ENCODE results near the gene C1R.

Gene C1R

GRCh38 chr12:7127916-7128626 is 35.8 kb upstream of the C1R start:
- Histone ChIP-seq H3K4me1 (ENCODE audit: insufficient read depth, poor library complexity, severe bottlenecking) (no peaks in the 10 kb centered on the region), H3K36me3 (ENCODE audit: low read depth) (no peaks in the 10 kb centered on the region), H3K27ac (ENCODE audit: poor library complexity, severe bottlenecking) (no peak overlapping the region), H3K9me3 (ENCODE audit: severe bottlenecking) (no peaks in the 10 kb centered on the region), H3K4me3 (ENCODE audit: severe bottlenecking) (no peak overlapping the region), H3K27me3 (ENCODE audit: insufficient read depth, poor library complexity, severe bottlenecking) (no peaks in the 10 kb centered on the region)
- ATAC-seq (ENCODE audit: low read depth) (no peak), DNase-seq (ENCODE audit: low spot score) (no peak)
- no peak for TF ChIP-seq CTCF (IDR thresholded peaks at IDR 0.05; ENCODE audit: poor library complexity, severe bottlenecking)

- no peak overlapping the region for H3K4me3 ChIP-seq (ENCODE audit: severe bottlenecking)
- DNase-seq (ENCODE audit: low spot score) (no peak), ATAC-seq (ENCODE audit: low read depth) (no peak)
- H3K4me1 ChIP-seq (ENCODE audit: insufficient read depth, poor library complexity, severe bottlenecking): no peaks in the 10 kb centered on the region
- no peak for TF ChIP-seq CTCF (IDR thresholded peaks at IDR 0.05; ENCODE audit: poor library complexity, severe bottlenecking)
- no peaks in the 10 kb centered on the region for H3K36me3 ChIP-seq (ENCODE audit: low read depth)
- H3K27ac ChIP-seq (ENCODE audit: poor library complexity, severe bottlenecking): no peak overlapping the region
- H3K27me3 ChIP-seq (ENCODE audit: insufficient read depth, poor library complexity, severe bottlenecking): no peaks in the 10 kb centered on the region
- H3K9me3 ChIP-seq (ENCODE audit: severe bottlenecking): no peaks in the 10 kb centered on the region
Observed at GRCh38 chr12:7125632-7126227, 33.5 kb upstream of the C1R start.

- Histone ChIP-seq H3K4me3 (ENCODE audit: severe bottlenecking) (no peak overlapping the region), H3K27ac (ENCODE audit: poor library complexity, severe bottlenecking) (no peak overlapping the region), H3K27me3 (ENCODE audit: insufficient read depth, poor library complexity, severe bottlenecking) (no peaks in the 10 kb centered on the region), H3K4me1 (ENCODE audit: insufficient read depth, poor library complexity, severe bottlenecking) (no peaks in the 10 kb centered on the region), H3K36me3 (ENCODE audit: low read depth) (no peaks in the 10 kb centered on the region), H3K9me3 (ENCODE audit: severe bottlenecking) (no peaks in the 10 kb centered on the region)
- ATAC-seq (ENCODE audit: low read depth) (no peak), DNase-seq (ENCODE audit: low spot score) (no peak)
- no peak for TF ChIP-seq CTCF (IDR thresholded peaks at IDR 0.05; ENCODE audit: poor library complexity, severe bottlenecking)
Observed at GRCh38 chr12:7123806-7124522, 31.7 kb upstream of the C1R start.

- no peaks in the 10 kb centered on the region for H3K9me3 ChIP-seq (ENCODE audit: severe bottlenecking)
- no peaks in the 10 kb centered on the region for H3K4me1 ChIP-seq (ENCODE audit: insufficient read depth, poor library complexity, severe bottlenecking)
- ATAC-seq (ENCODE audit: low read depth) (no peak), DNase-seq (ENCODE audit: low spot score) (no peak)
- no peak overlapping the region for H3K4me3 ChIP-seq (ENCODE audit: severe bottlenecking)
- no peaks in the 10 kb centered on the region for H3K27me3 ChIP-seq (ENCODE audit: insufficient read depth, poor library complexity, severe bottlenecking)
- TF ChIP-seq CTCF (IDR thresholded peaks at IDR 0.05; ENCODE audit: poor library complexity, severe bottlenecking): no peak
- H3K27ac ChIP-seq (ENCODE audit: poor library complexity, severe bottlenecking): no peak overlapping the region
- H3K36me3 ChIP-seq (ENCODE audit: low read depth): no peaks in the 10 kb centered on the region
Observed at GRCh38 chr12:7122811-7123769, 30.8 kb upstream of the C1R start.

Data from RWPE2 (cell line).